HG03457 (cell line): Measurements from ENCODE around the gene ANXA5.

ENCODE experiments used
- ATAC-seq: cut with Tn5 transposase; IDR thresholded peaks from one replicate; pipeline ENCODE4 v1.9.1; 2021; ENCODE audit warnings: moderate number of reproducible peaks; ENCODE audit not compliant: unreplicated experiment

Gene ANXA5

DNA sequence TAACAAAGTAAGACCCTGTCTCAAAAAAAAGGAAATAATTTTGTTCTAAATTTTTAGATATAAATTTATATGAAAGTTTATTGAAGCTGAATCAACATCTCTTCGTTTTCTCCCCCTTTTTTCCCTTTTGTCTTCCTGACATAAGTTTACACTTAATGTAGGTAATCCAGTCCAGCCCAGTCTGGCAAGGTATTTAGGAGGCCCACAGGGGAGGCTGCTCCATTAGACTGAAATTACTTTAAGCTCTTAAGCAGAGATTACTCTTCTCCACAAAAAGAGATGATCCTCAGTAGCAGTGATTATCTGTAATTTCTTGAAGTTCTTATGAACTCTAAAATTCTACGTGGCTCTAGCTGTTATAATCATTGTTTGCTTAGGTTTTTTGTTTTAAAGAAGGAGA is 46.0 kb downstream of the ANXA5 start:
- ATAC-seq: no peak

DNA sequence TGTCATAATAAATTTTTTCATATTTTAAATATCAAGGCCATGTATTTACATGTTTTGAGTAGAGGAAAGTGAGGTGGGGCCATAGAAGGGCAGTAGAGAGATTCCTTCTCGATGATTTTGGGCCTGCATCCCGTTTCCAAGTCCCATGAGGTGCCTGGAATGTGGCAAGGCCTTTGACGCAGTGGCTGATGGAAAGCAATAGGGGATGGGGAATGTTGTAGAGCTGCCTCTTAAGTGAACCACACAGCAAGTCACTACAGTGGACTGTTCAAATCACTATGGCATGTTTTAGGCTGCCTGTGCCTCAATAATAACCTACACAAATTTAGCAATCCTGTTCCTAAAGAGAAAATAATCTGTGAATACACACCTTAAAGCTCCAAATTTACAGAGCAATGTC is 48.3 kb downstream of the ANXA5 start:
- no peak for ATAC-seq

DNA sequence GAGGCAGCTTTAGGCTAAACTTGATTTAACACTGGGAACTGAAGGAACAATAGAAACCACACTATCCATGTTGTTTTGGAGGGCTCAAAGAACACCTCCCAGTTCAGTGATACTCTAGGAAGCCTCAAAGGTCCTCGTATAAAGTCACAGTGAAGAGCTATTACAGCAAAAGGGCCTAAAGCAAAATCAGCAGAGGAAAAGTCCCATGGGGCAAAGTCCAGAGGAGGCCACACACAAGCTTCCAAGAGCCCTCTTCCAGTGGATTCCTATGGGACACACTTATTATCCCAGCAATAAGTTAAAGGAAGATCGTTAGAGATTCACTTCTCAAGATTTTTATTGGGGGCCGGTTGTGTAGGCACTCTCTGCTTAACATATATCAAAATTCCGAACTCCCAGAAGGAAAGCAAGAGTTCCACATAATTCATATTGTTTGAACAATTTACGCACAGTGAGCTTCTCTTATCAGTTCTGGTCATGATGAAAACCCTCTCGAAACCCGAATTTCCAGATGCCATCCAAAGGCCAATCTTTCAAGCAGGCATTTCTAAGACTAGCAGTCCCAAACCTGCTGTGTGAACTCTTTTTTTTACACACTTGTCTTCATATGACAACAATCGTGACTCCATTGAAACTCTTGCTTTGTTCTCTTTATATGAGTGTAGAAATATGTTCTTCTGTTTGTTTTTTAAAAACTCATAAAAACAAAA is 53.7 kb downstream of the ANXA5 start:
- no peak for ATAC-seq

DNA sequence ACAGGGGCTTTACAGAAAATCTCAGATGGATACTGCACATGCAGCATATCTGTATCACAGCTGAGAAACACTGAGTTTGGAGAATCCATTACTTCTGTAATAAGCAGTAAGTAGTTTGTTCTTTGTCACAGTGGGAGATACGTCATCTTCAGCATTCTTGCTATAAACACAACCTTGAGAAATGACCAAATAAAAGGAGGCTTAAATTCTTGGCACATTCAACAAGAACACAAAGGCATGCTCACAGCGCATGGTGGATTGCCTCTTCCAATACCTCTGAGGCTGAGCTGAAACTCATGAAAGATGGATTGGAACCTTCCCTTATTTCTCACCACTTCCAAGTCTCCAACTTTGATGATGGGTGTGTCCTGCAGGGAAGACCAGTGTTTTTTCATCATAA is 54.5 kb downstream of the ANXA5 start:
- no peak for ATAC-seq

DNA sequence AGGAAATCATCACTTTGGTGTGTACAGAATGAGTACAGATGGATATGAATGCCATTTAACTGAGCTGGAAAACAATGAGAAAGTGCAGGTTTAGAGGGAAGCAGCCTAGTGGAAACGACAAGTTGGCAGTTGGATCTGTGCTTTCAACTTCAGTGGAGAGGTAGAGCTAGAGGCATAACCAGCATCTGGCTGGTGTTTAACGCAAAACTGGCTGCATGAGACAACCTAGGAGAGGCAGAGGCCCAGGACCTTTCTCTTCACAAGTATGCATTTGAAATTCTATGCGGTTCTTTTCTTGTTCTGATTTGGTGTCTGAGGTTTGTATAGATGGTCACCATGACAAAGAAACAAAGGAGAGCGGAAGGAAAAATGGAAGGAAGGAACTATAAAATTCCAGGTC is 63.1 kb downstream of the ANXA5 start:
- ATAC-seq: no peak

DNA sequence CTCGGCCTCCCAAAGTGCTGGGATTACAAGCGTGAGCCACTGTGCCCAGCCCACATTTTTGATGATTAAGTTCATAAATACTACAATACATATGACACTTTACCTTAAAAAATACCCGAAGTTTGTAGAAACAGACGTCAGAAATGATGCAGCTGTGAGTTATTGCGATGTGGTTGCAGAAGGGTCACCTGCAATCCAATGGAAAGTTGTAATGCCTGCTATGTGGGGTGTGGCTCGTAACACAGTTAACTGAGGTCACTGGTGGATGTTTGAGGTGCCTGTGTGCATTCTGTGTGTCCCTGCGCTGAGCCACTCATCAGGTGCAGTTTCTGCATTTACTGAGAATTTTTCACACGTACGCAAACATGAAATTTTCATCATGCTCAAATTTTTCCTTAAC is 64.1 kb downstream of the ANXA5 start:
- ATAC-seq: no peak
